GM23338 (cell line): ENCODE results near the gene RPL13.

Experiments used
- EZH2 ChIP-seq: fragments of 200-600 bp; sonication (generic); IDR thresholded peaks from one replicate; pipeline ENCODE4 v1.8.0; 2017; ENCODE audit warnings: antibody characterized with exemption, mild to moderate bottlenecking, low read depth; ENCODE audit not compliant: unreplicated experiment
- EZH2phosphoT487 ChIP-seq: fragments of 200-600 bp; sonication (generic); IDR thresholded peaks from one replicate; pipeline ENCODE4 v1.8.1; 2018; ENCODE audit warnings: antibody characterized with exemption; ENCODE audit not compliant: unreplicated experiment
- POLR2AphosphoS5 ChIP-seq: IDR thresholded peaks from 2 replicates; pipeline ENCODE4 v1.6.1; 2016; ENCODE audit warnings: antibody characterized with exemption, low read depth
- REST ChIP-seq: IDR thresholded peaks from one replicate; pipeline ENCODE4 v1.6.1; 2018; ENCODE audit warnings: antibody characterized with exemption; ENCODE audit not compliant: unreplicated experiment
- TF ChIP-seq, protein P1 (sequence below), 2 experiments: fragments of 200-600 bp in 1 of 2; sonication (generic) in 1 of 2; conservative IDR thresholded peaks; 2 replicates each; pipeline versions ENCODE4 v1.5.1 to v1.6.1; 2016 to 2017; ENCODE audit warnings: antibody characterized with exemption in 2 of 2, low read depth in 2 of 2, mild to moderate bottlenecking in 2 of 2, moderate library complexity in 1 of 2

- TF ChIP-seq, protein P1, sequence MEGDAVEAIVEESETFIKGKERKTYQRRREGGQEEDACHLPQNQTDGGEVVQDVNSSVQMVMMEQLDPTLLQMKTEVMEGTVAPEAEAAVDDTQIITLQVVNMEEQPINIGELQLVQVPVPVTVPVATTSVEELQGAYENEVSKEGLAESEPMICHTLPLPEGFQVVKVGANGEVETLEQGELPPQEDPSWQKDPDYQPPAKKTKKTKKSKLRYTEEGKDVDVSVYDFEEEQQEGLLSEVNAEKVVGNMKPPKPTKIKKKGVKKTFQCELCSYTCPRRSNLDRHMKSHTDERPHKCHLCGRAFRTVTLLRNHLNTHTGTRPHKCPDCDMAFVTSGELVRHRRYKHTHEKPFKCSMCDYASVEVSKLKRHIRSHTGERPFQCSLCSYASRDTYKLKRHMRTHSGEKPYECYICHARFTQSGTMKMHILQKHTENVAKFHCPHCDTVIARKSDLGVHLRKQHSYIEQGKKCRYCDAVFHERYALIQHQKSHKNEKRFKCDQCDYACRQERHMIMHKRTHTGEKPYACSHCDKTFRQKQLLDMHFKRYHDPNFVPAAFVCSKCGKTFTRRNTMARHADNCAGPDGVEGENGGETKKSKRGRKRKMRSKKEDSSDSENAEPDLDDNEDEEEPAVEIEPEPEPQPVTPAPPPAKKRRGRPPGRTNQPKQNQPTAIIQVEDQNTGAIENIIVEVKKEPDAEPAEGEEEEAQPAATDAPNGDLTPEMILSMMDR (conservative IDR thresholded peaks at IDR 0.05; ENCODE audit: low read depth in 2 of 2) = no peak
- TF ChIP-seq REST (no peak), EZH2 (no peak), POLR2AphosphoS5 (no peak), EZH2phosphoT487 (no peak)
Measured at GRCh38 chr16:89572485-89573205, 12.2 kb downstream of the RPL13 start.
